Mucosa of descending colon (tissue), 3 donors: Measurements from ENCODE around the gene PKDREJ. TPM values are rescaled to one million over a fixed set of nuclear protein-coding genes. Genes with fewer than 3 reads are reported as not detected.

Source experiments
- ATAC-seq: fragments of 200-7000 bp; cut with Tn5 transposase; one replicate; pipeline ENCODE4 v1.9.1; 2020; ENCODE audit warnings: mild to moderate bottlenecking, moderate library complexity
- DNase-seq, 3 donors: peaks; one replicate each; pipeline ENCODE4 v3.0.0-alpha.2; 2020
- H3K36me3 ChIP-seq: fragments of 200-600 bp; one replicate; pipeline ENCODE4 v1.8.0; 2021; ENCODE audit warnings: low read depth, mild to moderate bottlenecking
- H3K4me1 ChIP-seq: fragments of 200-600 bp; one replicate; pipeline ENCODE4 v1.8.0; 2021; ENCODE audit warnings: low read depth, mild to moderate bottlenecking
- H3K4me3 ChIP-seq: fragments of 200-600 bp; one replicate; pipeline ENCODE4 v1.8.0; 2021; ENCODE audit warnings: mild to moderate bottlenecking
- H3K9me3 ChIP-seq: fragments of 200-600 bp; one replicate; pipeline ENCODE4 v1.8.0; 2021; ENCODE audit warnings: mild to moderate bottlenecking
- CTCF ChIP-seq: fragments of 200-600 bp; IDR thresholded peaks from one replicate; pipeline ENCODE4 v1.8.0; 2022; ENCODE audit warnings: antibody characterized with exemption, mild to moderate bottlenecking
- intact Hi-C, 2 donors: fragments of 100-400 bp; cut with DNase I in 1 of 2; cut with micrococcal nuclease in 1 of 2; formaldehyde crosslinking; loops; one replicate each; pipeline versions ENCODE4 v1.11.0 to v1.11.1; 2022; cut with DNase I, micrococcal nuclease
- total RNA-seq, 3 donors: library from RNA; stranded (reverse); fragmentation: NEBNext Ultra II Directional in 2 of 3; extraction: Animal tissue kit (Norgen Biotek cat#: 25700) in 2 of 3; gene quantifications; one replicate each; pipeline versions ENCODE4 v1.2.1 to v1.2.4, GENCODE V29; 2021 to 2023
- donor health status: DM: no; HTN: no; CAD: no; lungs with moderate emphysema.
- donor health status: DM: no; HTN: no; CAD: no.
- donor health status: DM: no; HTN: yes; CAD: no.

PKDREJ gene
- total RNA-seq, 3 donors from 2014 or later, result 0.35 to 0.75 (median 0.36) TPM

DNA sequence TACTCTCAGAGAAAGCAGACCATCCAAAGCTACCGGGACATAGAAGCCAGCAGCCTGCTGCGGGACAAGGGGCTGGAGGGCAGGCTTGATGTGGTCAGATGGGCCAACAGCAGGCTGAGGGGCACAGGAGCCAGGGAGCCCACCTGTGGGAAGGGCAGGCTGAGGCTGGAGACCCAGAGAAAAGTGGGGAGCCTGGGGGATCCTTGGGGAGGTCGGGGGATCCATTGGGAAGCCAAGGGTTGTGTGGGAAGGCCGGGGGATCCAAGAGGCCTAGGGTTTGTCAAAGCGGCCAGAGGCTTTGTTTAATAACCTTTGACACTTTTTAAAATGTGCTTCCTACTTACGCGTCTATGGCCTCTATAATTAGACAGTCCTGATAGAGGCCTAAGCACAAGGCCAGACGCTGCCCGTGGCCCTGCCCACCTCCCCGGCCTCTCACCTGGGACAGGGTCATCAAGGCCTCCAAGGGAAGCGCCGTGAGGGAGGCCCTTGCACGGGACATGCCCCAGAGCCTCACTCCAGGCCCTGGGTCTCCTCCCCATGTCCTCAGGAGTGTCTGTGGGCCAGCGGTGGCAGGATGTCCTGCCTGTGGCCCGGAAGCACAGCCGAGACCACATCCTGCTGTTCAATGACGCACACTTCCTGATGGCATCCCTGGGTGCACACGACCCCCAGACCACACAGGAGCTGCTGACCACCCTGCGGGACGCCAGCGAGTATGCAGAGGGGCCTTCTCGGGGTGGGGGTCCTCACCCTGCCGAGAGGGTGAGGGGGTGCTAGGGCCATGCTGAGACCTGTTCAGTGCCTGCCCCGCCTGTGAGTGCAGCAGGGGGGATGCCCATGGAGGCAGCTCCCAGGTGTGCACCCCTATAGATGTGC, 25.0 kb upstream of the PKDREJ start:
- DNase-seq (peak; percentile 44 to 86 (median 62)), ATAC-seq (peak; percentile 81)
- TF ChIP-seq CTCF, result no peak
- intact Hi-C loops, result no loop called here
- Histone ChIP-seq H3K36me3 (peaks cover 9% of the 10 kb centered on the region), H3K4me3 (no peak overlapping the region), H3K9me3 (no peaks in the 10 kb centered on the region), H3K4me1 (peaks cover 3% of the 10 kb centered on the region)

DNA sequence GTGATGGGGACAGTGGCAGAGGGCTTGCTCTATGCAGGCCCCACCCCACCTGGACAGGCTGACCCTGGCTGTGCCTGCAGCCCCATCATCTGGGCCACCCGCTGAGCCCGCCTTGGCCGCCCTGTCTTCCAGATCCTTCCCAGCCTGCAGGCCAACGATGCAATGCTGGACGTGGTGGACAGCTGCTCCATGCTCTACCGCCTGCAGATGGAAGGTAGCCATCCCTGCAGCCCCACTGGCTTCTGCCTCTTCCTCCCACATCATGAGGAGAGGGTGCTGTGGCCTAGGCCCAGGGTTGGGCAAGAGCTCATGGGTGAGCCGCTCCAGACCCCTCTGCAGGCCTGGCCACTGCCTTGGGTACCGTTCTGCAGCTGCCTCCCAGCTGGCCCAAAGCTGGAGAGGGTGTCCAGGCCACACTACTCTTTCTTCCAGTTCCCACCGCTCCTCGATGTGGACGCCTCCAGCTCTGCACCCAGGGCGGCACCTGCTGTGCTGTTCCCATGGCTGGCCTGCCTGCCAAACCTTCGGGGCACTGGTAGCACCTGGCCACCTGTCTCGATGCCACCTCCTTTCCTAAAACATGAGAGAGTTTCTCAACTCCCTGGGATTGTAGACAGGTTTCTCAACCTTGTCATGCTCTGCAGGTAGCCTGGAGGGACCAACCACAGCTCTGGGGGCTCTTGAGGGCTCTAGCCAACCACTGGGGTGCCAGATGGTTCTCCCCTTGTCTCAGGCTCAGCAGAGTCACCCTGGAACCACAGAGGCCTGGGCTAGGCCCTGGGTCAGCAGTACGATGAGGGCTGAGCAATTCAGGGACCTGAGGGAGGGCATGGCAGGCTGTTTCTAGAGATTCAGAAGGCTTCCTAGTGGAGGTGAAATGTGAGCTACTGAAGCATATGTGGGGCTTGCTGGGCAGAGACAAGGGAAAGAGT, 24.1 kb upstream of the PKDREJ start:
- no peak overlapping the region for H3K4me3 ChIP-seq
- TF ChIP-seq CTCF, result no peak

GRCh38 chr22:46286006-46286405, 22.9 kb upstream of the PKDREJ start:
- intact Hi-C loops, result no loop called here
- peaks cover 6% of the 10 kb centered on the region for H3K36me3 ChIP-seq

More for the DNA sequence above, 24.1 kb upstream of the PKDREJ start:
- ATAC-seq, result peak; percentile 3
- intact Hi-C loops, result no loop called here
- Histone ChIP-seq H3K36me3 (peaks cover 7% of the 10 kb centered on the region), H3K9me3 (no peaks in the 10 kb centered on the region), H3K4me1 (peaks cover 3% of the 10 kb centered on the region)
- DNase-seq, result no peak

DNA sequence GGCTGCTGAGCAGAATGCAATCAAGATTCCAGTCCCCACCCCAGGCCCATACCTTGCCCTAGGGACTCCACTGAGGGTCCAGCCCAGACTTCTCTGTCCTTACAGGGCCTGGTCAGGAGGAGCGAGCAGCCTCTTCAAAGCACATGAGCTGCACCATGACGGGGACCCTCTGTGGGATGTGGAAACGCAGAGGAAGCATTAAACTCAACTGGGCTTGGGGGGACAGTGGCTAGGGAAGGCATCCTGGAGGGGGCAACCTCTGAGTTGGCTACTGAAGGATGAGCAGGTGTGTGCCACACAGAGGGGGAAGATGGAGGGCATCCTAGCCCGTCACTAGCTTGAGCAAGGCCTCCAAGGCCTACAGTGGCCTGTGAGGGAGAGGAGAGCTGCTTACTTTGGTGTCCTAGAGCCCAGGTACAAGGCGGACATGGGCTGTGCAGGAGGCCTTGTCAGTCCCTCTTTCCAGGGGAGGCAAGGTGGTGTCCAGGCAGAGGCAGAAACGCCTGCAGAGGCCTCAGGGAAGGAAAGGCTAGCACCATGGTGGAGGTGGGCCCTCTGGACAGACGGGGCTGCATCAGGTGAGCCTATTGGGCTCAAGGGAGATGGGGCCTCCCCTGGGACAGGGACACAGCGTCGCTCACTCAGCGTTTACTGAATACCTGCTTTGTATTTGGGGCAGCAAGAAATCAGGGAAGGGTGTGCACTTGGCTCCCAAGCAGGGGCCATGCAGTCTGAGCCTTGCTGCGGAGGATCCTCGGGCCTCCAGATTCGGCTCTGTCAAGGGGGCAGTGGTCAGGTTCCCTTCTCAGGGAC, 18.9 kb upstream of the PKDREJ start:
- no peaks in the 10 kb centered on the region for H3K9me3 ChIP-seq
- no peak for TF ChIP-seq CTCF
- H3K4me3 ChIP-seq, result no peak overlapping the region
- H3K36me3 ChIP-seq, result peaks cover 26% of the 10 kb centered on the region
- peaks cover under 1% of the 10 kb centered on the region for H3K4me1 ChIP-seq
- ATAC-seq, result no peak
- DNase-seq, result no peak
- intact Hi-C loops, result no loop called here

More at GRCh38 chr22:46286006-46286405, 22.9 kb upstream of the PKDREJ start:
- H3K9me3 ChIP-seq, result no peaks in the 10 kb centered on the region
- TF ChIP-seq CTCF, result no peak
- ATAC-seq (no peak), DNase-seq (no peak)
- H3K4me3 ChIP-seq, result no peak overlapping the region
- H3K4me1 ChIP-seq, result peaks cover 3% of the 10 kb centered on the region

GRCh38 chr22:46280999-46281623, 18.0 kb upstream of the PKDREJ start:
- intact Hi-C loops, result no loop called here
- TF ChIP-seq CTCF, result no peak
- DNase-seq (peak in 1 of 3 donors; percentile 42), ATAC-seq (peak; percentile 63)
- Histone ChIP-seq H3K4me1 (no peaks in the 10 kb centered on the region), H3K9me3 (no peaks in the 10 kb centered on the region), H3K4me3 (no peak overlapping the region), H3K36me3 (peaks cover 26% of the 10 kb centered on the region)
